ENCODE measurements around the gene MTMR1. TPM values are rescaled to one million over a fixed set of nuclear protein-coding genes. Genes with fewer than 3 reads are reported as not detected.

MTMR1 gene
- total and polyA plus RNA-seq, 9 of the 15 experiments (the other 6 are each of a cell fraction or from before 2014, with no cell fraction given), result 0.96 to 35.4 (median 22.4) TPM

- FAIRE-seq, result peak; percentile 80
- no peaks in the 10 kb centered on the region for H3K79me2 ChIP-seq (ENCODE audit: control insufficient read depth, insufficient read depth, low read length)
- H3K27ac ChIP-seq (ENCODE audit: extremely low read depth, low read depth, low read length), result peak overlapping the region; percentile 47; the same call in 2 of the 3 replicates
- POLR2A ChIA-PET, result interaction anchor here (0.6 kb wide), 1 partner anchor 409 kb away, joined by 3 read pairs; no protein-coding TSS in a partner anchor
- H3K9me3 ChIP-seq (replicated peaks; ENCODE audit: control insufficient read depth, insufficient read depth, low read depth, low read length), result no peaks in the 10 kb centered on the region
- H3K4me3 ChIP-seq, result no peak overlapping the region
- ATAC-seq, result peak; percentile 86
- TF ChIP-seq MCM5 (IDR thresholded peaks at IDR 0.05; ENCODE audit: low read depth) (no peak), CBFA2T3 (IDR thresholded peaks at IDR 0.05) (peak; percentile 16; the same call in 1 of the 2 replicates), RFX5 (IDR thresholded peaks at IDR 0.05; ENCODE audit: low read depth, low read length) (no peak), TAF1 (IDR thresholded peaks at IDR 0.05; ENCODE audit: control insufficient read depth, extremely low read depth, insufficient read depth, low read length, severe bottlenecking) (no peak), ZNF707 (CRISPR knock-in tag; conservative IDR thresholded peaks at IDR 0.05) (no peak), PML (IDR thresholded peaks at IDR 0.05; ENCODE audit: low read length) (no peak), NFIC (IDR thresholded peaks at IDR 0.05) (peak; percentile 64), MCM2 (IDR thresholded peaks at IDR 0.05; ENCODE audit: low read depth) (no peak), SAFB2 (IDR thresholded peaks at IDR 0.05; ENCODE audit: borderline replicate concordance, low read depth, low read length, severe bottlenecking) (no peak), ZNF133 (CRISPR knock-in tag; IDR thresholded peaks at IDR 0.05) (no peak), E2F6 (IDR thresholded peaks at IDR 0.05; ENCODE audit: borderline replicate concordance in 1 of 2, extremely low read depth in 1 of 2, insufficient read depth in 1 of 2, insufficient read length in 1 of 2, low read depth in 1 of 2, low read length in 1 of 2, poor library complexity in 1 of 2, severe bottlenecking in 1 of 2) (peak in 1 of 2 experiments; percentile 6), MLX (CRISPR knock-in tag; conservative IDR thresholded peaks at IDR 0.05) (no peak), NFYB (IDR thresholded peaks at IDR 0.05; ENCODE audit: extremely low read depth, insufficient read length) (peak; percentile 51), ZNF589 (CRISPR knock-in tag; IDR thresholded peaks at IDR 0.05; ENCODE audit: low read depth) (no peak), ATF1 (CRISPR knock-in tag; IDR thresholded peaks at IDR 0.05) (no peak), ATF1 (tag; IDR thresholded peaks at IDR 0.05) (no peak), ZBTB1 (CRISPR knock-in tag; IDR thresholded peaks at IDR 0.05; ENCODE audit: borderline replicate concordance, low read depth) (no peak), HNRNPH1 (optimal IDR thresholded peaks at IDR 0.05; ENCODE audit: low read depth, low read length) (no peak), MEF2D (tag; conservative IDR thresholded peaks at IDR 0.05; ENCODE audit: low read depth) (no peak)
- TF ChIP-seq, protein P1, sequence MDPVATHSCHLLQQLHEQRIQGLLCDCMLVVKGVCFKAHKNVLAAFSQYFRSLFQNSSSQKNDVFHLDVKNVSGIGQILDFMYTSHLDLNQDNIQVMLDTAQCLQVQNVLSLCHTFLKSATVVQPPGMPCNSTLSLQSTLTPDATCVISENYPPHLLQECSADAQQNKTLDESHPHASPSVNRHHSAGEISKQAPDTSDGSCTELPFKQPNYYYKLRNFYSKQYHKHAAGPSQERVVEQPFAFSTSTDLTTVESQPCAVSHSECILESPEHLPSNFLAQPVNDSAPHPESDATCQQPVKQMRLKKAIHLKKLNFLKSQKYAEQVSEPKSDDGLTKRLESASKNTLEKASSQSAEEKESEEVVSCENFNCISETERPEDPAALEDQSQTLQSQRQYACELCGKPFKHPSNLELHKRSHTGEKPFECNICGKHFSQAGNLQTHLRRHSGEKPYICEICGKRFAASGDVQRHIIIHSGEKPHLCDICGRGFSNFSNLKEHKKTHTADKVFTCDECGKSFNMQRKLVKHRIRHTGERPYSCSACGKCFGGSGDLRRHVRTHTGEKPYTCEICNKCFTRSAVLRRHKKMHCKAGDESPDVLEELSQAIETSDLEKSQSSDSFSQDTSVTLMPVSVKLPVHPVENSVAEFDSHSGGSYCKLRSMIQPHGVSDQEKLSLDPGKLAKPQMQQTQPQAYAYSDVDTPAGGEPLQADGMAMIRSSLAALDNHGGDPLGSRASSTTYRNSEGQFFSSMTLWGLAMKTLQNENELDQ (CRISPR knock-in tag; IDR thresholded peaks at IDR 0.05; ENCODE audit: borderline replicate concordance), result no peak
- 50% methylated on average over 9 of the region's 9 CpGs for WGBS (ENCODE audit: insufficient coverage, low coverage, missing lambda C conversion rate)
- CTCF ChIA-PET (ENCODE audit: low intra/inter-chr PET ratio), result no interaction called here
- peaks cover 16 to 26% of the 10 kb centered on the region in 2 experiments; a peak in 4 of 5 replicates for H3K4me1 ChIP-seq (replicated peaks in 1 of 2; ENCODE audit: control insufficient read depth in 2 of 2, insufficient read depth in 2 of 2, low read length in 2 of 2)
- DNase-seq (ENCODE audit: extremely low read depth in 1 of 4, low spot score in 3 of 4), result peak; percentile 63 to 69 (median 66)
- H2AFZ ChIP-seq (ENCODE audit: low read depth, low read length), result peak overlapping the region; percentile 72
- H3K9me1 ChIP-seq (ENCODE audit: control insufficient read depth, insufficient read depth, low read length), result no peaks in the 10 kb centered on the region
- peak overlapping the region in 1 of 2 experiments; percentile 70; a peak in 2 of 4 replicates for H3K9ac ChIP-seq (ENCODE audit: insufficient read depth in 1 of 2, low read depth in 2 of 2, low read length in 2 of 2)
- peak overlapping the region; percentile 60 for H3K4me2 ChIP-seq (ENCODE audit: insufficient read depth, low read length)
- in situ Hi-C loops (cut with MboI) (loop anchor here (25.0 kb wide), 1 partner anchor 920 kb away; the partner anchor contains the start of gene PRRG3), intact Hi-C loops (cut with micrococcal nuclease) (loop anchor here (1.0 kb wide), 1 partner anchor 315 kb away; no protein-coding TSS in a partner anchor)
- peaks cover 10% of the 10 kb centered on the region; the same call in 2 of the 3 replicates for H3K36me3 ChIP-seq (ENCODE audit: control insufficient read depth, insufficient read depth, low read length)
- BruUV-seq (replicated peaks), result no TSS peak
- no peaks in the 10 kb centered on the region for H3K27me3 ChIP-seq (ENCODE audit: control insufficient read depth in 2 of 2, insufficient read depth in 2 of 2, low read length in 2 of 2)
- no peaks in the 10 kb centered on the region for H4K20me1 ChIP-seq (replicated peaks; ENCODE audit: control insufficient read depth, insufficient read depth, low read length)
Measured at GRCh38 chrX:150767045-150767395, 73.8 kb downstream of the MTMR1 start.
